ENCODE measurements around the gene NRG2.

- TF ChIP-seq CTCF (conservative IDR thresholded peaks at IDR 0.05; ENCODE audit: low read depth, low read length) (no peak), EZH2 (IDR thresholded peaks at IDR 0.05; ENCODE audit: borderline replicate concordance, low read depth, low read length, poor library complexity, severe bottlenecking) (no peak)
Observed at GRCh38 chr5:139809331-139809810, 233.7 kb downstream of the NRG2 start.
